ENCODE measurements around the gene ADCY2. TPM values are rescaled to one million over a fixed set of nuclear protein-coding genes. Genes with fewer than 3 reads are reported as not detected.

ADCY2 gene
- total RNA-seq, 1 experiment from 2014 or later: 31.3 TPM

- Histone ChIP-seq H4K91ac (ENCODE audit: insufficient read length, low read depth, low read length) (no peak overlapping the region), H4K5ac (ENCODE audit: insufficient read length, low read depth, low read length) (no peak overlapping the region), H3K18ac (ENCODE audit: insufficient read length, low read depth, low read length) (no peak overlapping the region), H3K79me1 (ENCODE audit: insufficient read depth, low read depth, low read length, poor library complexity, severe bottlenecking) (no peaks in the 10 kb centered on the region), H3K9ac (ENCODE audit: extremely low read depth, insufficient read length, low read length) (no peak overlapping the region), H2BK20ac (ENCODE audit: low read depth, low read length, poor library complexity, severe bottlenecking) (no peak overlapping the region), H3K4me2 (ENCODE audit: insufficient read depth, insufficient read length, low read length) (no peak overlapping the region), H4K20me1 (ENCODE audit: control insufficient read depth, insufficient read depth, insufficient read length) (no peaks in the 10 kb centered on the region), H3K4me1 (ENCODE audit: insufficient read depth, low read length) (no peaks in the 10 kb centered on the region), H2AFZ (ENCODE audit: low read length) (no peak overlapping the region), H2BK15ac (ENCODE audit: low read depth, low read length) (no peak overlapping the region), H3K56ac (ENCODE audit: insufficient read length, low read depth, low read length) (no peak overlapping the region), H3K9me3 (ENCODE audit: control insufficient read depth, low read depth, low read length) (no peaks in the 10 kb centered on the region), H2BK5ac (ENCODE audit: insufficient read length, low read length) (no peak overlapping the region), H3K23me2 (ENCODE audit: insufficient read length, low read depth, low read length, poor library complexity, severe bottlenecking) (peaks cover 13% of the 10 kb centered on the region), H2BK12ac (ENCODE audit: insufficient read length, low read depth, low read length) (no peak overlapping the region), H3K23ac (ENCODE audit: insufficient read length, low read depth, low read length) (no peak overlapping the region), H2AK5ac (ENCODE audit: insufficient read length, low read length) (no peak overlapping the region), H3K4ac (ENCODE audit: low read depth, low read length) (no peak overlapping the region), H3K14ac (ENCODE audit: insufficient read depth, low read length) (no peak overlapping the region), H4K8ac (replicated peaks; ENCODE audit: insufficient read length, low read depth, low read length) (no peak overlapping the region), H3K27me3 (ENCODE audit: insufficient read depth, low read length) (peaks cover 4% of the 10 kb centered on the region), H3T11ph (ENCODE audit: low read length) (no peak overlapping the region), H3K79me2 (ENCODE audit: insufficient read depth, low read length) (no peaks in the 10 kb centered on the region), H3K27ac (ENCODE audit: insufficient read length, low read depth, low read length) (no peak overlapping the region), H2BK120ac (ENCODE audit: low read depth, low read length, poor library complexity, severe bottlenecking) (no peak overlapping the region)
- no peak overlapping the region for H3K27ac Mint-ChIP-seq
- TF ChIP-seq CTCF (conservative IDR thresholded peaks at IDR 0.05): no peak
- H3K36me3 Mint-ChIP-seq (ENCODE audit: insufficient read depth in 1 of 3, low read depth in 3 of 3): peaks cover 0 to 2% (median 0%) of the 10 kb centered on the region in 3 experiments; a peak in 2 of 7 replicates
- no peak for DNase-seq
- H3K27me3 Mint-ChIP-seq (ENCODE audit: low read depth): peaks cover 39% of the 10 kb centered on the region
- H3K9me3 Mint-ChIP-seq: peaks cover 2 to 4% of the 10 kb centered on the region in 2 experiments; a peak in 2 of 5 replicates
- WGBS (ENCODE audit: extremely low coverage, insufficient read length, low lambda C conversion rate): no CpG with 5 or more reads among the region's 2 CpGs
- H3K4me1 Mint-ChIP-seq: peaks cover 10 to 12% of the 10 kb centered on the region in 2 experiments
- H3K4me3 Mint-ChIP-seq: no peak overlapping the region
These were observed 452.4 kb downstream of the ADCY2 start for GRCh38 chr5:7848296-7848695.

All from H9 (cell line).